Measurements from ENCODE around the gene MTG1.
"Not testable (repeated sequence)": the region's sequence is repeated elsewhere in the genome, so short reads cannot be mapped to it uniquely, and the experiment has no call there.

Gene MTG1

GRCh38 chr10:133400624-133401424, 6.9 kb downstream of the MTG1 start:
- no peak for DNase-seq (ENCODE audit: low read depth)

GRCh38 chr10:133401500-133401899, 7.5 kb downstream of the MTG1 start:
- DNase-seq (ENCODE audit: low read depth), result no peak

- no peak for DNase-seq (ENCODE audit: low read depth)
Observed at GRCh38 chr10:133401981-133402725, 8.2 kb downstream of the MTG1 start.

GRCh38 chr10:133403359-133403758, 9.4 kb downstream of the MTG1 start:
- no peak for DNase-seq (ENCODE audit: low read depth)

GRCh38 chr10:133403784-133404183, 9.8 kb downstream of the MTG1 start:
- DNase-seq (ENCODE audit: low read depth), result no peak

GRCh38 chr10:133405272-133405671, 11.3 kb downstream of the MTG1 start:
- DNase-seq (ENCODE audit: low read depth), result no peak

GRCh38 chr10:133405844-133406527, 12.0 kb downstream of the MTG1 start:
- no peak for DNase-seq (ENCODE audit: low read depth)

- no peak for DNase-seq (ENCODE audit: low read depth)
Observed at GRCh38 chr10:133411523-133412380, 17.8 kb downstream of the MTG1 start.

GRCh38 chr10:133412381-133412711, 18.4 kb downstream of the MTG1 start:
- no peak for DNase-seq (ENCODE audit: low read depth)

- DNase-seq (ENCODE audit: low read depth), result not testable (repeated sequence)
Observed at GRCh38 chr10:133414401-133414800, 20.4 kb downstream of the MTG1 start.

- no peak for DNase-seq (ENCODE audit: low read depth)
Observed at GRCh38 chr10:133415752-133416151, 21.8 kb downstream of the MTG1 start.

- DNase-seq (ENCODE audit: low read depth), result no peak
Observed at GRCh38 chr10:133418289-133418993, 24.5 kb downstream of the MTG1 start.

GRCh38 chr10:133419211-133419950, 25.4 kb downstream of the MTG1 start:
- DNase-seq (ENCODE audit: low read depth), result no peak

GRCh38 chr10:133420028-133420427, 26.1 kb downstream of the MTG1 start:
- DNase-seq (ENCODE audit: low read depth), result no peak

GRCh38 chr10:133420579-133420978, 26.6 kb downstream of the MTG1 start:
- no peak for DNase-seq (ENCODE audit: low read depth)

GRCh38 chr10:133421336-133422222, 27.6 kb downstream of the MTG1 start:
- no peak for DNase-seq (ENCODE audit: low read depth)

GRCh38 chr10:133422223-133422806, 28.4 kb downstream of the MTG1 start:
- DNase-seq (ENCODE audit: low read depth), result no peak

- no peak for DNase-seq (ENCODE audit: low read depth)
Observed at GRCh38 chr10:133422807-133423771, 29.1 kb downstream of the MTG1 start.
